ENCODE measurements around the gene KRTAP5-1.

KRTAP5-1 gene

GRCh38 chr11:1556278-1556902 is 28.7 kb downstream of the KRTAP5-1 start:
- Histone ChIP-seq H3K9me3 (no peaks in the 10 kb centered on the region), H3K36me3 (no peaks in the 10 kb centered on the region), H3K27me3 (no peaks in the 10 kb centered on the region), H3K4me1 (no peaks in the 10 kb centered on the region), H3K4me3 (ENCODE audit: low read depth, low read length) (no peak overlapping the region)
- TF ChIP-seq, protein P1, sequence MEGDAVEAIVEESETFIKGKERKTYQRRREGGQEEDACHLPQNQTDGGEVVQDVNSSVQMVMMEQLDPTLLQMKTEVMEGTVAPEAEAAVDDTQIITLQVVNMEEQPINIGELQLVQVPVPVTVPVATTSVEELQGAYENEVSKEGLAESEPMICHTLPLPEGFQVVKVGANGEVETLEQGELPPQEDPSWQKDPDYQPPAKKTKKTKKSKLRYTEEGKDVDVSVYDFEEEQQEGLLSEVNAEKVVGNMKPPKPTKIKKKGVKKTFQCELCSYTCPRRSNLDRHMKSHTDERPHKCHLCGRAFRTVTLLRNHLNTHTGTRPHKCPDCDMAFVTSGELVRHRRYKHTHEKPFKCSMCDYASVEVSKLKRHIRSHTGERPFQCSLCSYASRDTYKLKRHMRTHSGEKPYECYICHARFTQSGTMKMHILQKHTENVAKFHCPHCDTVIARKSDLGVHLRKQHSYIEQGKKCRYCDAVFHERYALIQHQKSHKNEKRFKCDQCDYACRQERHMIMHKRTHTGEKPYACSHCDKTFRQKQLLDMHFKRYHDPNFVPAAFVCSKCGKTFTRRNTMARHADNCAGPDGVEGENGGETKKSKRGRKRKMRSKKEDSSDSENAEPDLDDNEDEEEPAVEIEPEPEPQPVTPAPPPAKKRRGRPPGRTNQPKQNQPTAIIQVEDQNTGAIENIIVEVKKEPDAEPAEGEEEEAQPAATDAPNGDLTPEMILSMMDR (IDR thresholded peaks at IDR 0.05; ENCODE audit: low read depth, low read length), result no peak
- no peak for DNase-seq

DNA sequence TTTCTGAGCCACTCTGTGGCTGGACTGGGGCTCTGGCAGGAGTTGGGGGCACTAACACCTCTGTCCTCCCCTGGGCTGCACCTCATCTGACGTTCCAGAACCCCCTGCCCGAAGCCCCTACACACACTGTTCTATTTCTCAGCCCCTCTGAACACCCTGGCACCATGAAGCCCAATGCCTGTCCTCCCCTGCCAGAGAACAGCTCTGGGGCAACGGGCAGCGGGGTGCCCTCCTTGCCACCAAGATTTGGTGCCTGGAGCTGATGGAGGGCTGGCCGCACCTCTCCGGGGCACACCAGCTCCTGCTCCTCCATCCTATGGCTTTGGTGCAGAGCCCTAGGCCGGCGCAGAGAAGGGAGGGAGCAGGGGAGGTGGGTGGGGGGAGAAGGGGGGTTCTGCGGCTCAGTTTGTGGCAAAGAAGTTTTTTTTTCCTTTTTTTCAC is 29.4 kb downstream of the KRTAP5-1 start:
- Histone ChIP-seq H3K36me3 (no peaks in the 10 kb centered on the region), H3K9me3 (no peaks in the 10 kb centered on the region), H3K27me3 (no peaks in the 10 kb centered on the region), H3K4me1 (no peaks in the 10 kb centered on the region), H3K4me3 (ENCODE audit: low read depth, low read length) (no peak overlapping the region)
- TF ChIP-seq, protein P1 (IDR thresholded peaks at IDR 0.05; ENCODE audit: low read depth, low read length), result no peak
- DNase-seq, result no peak

DNA sequence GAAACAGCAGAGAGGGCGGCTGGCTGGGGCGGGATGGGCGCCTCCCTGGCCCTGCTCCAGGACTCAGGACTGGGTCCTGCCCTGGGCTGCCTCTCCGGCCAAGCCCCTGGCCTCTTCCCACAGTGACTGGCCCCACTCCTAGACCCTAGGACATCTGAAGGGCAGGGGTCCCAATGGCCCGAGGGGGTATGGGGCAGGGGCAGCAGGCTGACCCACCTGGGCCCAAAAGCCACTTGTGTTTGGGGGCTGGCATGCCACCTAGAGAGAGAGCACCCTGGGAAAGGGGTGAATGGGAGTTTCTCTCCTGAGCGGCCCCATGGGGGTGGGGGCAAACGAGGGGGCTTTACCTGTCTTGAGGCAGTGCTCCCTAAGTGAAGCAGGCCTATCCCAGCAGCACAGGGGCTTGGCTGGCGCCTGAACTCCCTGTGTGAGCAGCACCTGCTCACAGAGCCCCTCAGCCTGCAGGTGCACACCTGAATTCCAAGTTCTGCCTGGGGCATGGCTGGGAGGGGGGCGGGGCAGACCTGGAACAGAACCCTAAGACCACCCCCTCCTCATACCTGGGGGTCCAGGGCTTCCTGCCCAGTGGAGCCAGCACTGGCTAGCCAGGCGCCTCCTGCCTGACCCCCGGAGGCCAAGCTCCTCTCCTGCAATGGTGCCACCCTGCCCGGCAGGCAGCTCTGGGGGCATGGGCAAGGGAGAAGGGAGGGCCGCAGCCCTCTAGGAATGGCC is 29.9 kb downstream of the KRTAP5-1 start:
- H3K27me3 ChIP-seq, result no peaks in the 10 kb centered on the region
- TF ChIP-seq, protein P1 (IDR thresholded peaks at IDR 0.05; ENCODE audit: low read depth, low read length), result no peak

DNA sequence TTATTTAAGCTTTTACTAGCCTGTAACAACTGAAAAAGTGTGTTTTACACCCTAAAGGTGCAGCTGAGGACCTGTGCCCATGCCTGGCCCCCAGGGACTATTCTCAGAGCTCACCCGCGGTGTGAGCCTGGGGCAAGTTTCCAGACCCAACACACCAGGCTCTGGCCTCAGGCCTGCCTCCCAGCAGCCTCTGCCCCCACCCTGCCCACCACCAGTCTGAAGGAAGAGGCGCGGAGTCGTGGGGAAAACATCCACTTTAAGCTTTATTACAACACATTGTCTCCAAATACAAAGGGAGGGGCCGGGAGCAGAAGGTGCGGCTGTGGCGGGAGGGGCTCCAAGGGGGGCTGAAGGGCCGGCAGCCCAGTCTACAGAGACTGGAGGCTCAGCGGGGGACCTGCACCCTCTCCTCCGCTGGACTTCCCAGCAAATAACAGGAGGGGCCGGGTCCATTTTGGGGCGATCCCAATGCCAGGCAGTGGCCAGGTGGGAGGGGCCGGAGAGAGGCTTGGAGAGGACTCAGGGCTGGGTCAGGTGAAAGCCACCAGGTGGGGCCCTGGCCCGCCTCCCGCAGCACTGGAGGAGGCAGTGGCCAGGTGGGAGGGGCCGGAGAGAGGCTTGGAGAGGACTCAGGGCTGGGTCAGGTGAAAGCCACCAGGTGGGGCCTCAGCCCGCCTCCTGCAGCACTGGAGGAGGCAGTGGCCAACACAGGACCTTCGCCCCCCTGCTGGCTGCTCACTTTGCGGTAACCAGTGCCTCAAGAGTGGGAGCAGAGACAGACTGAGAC is 31.1 kb downstream of the KRTAP5-1 start:
- Histone ChIP-seq H3K4me3 (ENCODE audit: low read depth, low read length) (no peak overlapping the region), H3K9me3 (no peaks in the 10 kb centered on the region), H3K4me1 (no peaks in the 10 kb centered on the region), H3K27me3 (no peaks in the 10 kb centered on the region), H3K36me3 (no peaks in the 10 kb centered on the region)
- TF ChIP-seq, protein P1 (IDR thresholded peaks at IDR 0.05; ENCODE audit: low read depth, low read length), result no peak
- no peak for DNase-seq

More for the DNA sequence above, 29.9 kb downstream of the KRTAP5-1 start:
- Histone ChIP-seq H3K9me3 (no peaks in the 10 kb centered on the region), H3K4me3 (ENCODE audit: low read depth, low read length) (no peak overlapping the region), H3K4me1 (no peaks in the 10 kb centered on the region), H3K36me3 (no peaks in the 10 kb centered on the region)
- DNase-seq, result no peak

DNA sequence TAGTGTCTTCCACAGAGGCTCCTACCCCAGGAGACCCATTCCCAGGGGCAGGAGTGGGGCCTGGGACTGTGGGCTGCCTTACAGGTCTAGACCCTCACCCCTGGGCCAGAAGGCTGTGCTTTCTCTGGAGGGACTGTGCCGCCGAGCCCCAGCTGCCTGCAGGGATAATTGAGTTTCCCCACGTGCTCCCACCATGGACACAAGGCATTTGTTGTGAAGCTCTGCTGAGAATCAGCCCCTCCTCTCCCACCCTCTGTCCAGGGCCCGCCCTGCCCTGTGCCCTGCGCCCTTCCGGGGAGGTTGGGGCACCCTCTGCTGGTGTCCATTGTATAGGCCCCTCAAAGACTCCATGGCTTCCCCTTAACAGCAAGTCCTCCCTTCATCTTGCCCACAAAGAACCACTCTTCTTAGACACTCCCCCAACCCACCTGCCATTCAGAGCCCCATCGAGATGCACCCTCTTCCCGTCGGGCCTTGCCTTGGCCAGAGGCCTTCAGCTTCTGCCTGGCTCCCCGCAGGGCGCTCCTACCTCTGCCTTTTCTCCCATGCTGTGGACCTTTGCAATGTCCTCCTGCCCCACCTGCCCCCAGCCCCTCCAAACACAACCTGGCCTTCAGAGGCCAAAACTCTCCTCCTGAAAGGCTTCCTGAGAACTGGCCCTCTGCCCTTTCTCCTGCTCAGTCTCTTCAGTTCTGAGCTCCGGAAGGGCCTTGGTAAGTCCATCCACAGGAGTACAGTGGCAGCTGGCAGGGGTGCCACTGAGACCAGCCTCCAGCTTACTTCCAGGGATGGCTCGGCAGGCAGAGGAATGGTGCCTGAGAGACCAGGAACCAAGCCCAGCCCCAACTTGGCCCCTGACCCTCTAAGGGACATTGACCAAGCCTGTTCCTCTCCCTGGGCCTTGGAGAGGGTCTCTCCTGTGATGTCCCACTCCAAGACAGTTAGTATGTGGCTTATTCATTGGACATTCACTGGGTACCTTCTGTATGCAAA is 35.4 kb downstream of the KRTAP5-1 start:
- no peaks in the 10 kb centered on the region for H3K4me1 ChIP-seq
- H3K4me3 ChIP-seq (ENCODE audit: low read depth, low read length), result no peak overlapping the region
- no peak for DNase-seq
- H3K9me3 ChIP-seq, result no peaks in the 10 kb centered on the region
- peaks cover 19% of the 10 kb centered on the region for H3K27me3 ChIP-seq
- no peaks in the 10 kb centered on the region for H3K36me3 ChIP-seq
- TF ChIP-seq, protein P1 (IDR thresholded peaks at IDR 0.05; ENCODE audit: low read depth, low read length), result no peak
